Renal pelvis (tissue), 4 donors: ENCODE results near the gene TPRG1. TPM values are rescaled to one million over a fixed set of nuclear protein-coding genes. Genes with fewer than 3 reads are reported as not detected.
A peak's percentile ranks its signal among the peaks of the same experiment; 100 is the strongest.

Experiments
- DNase-seq: peaks from one replicate; pipeline ENCODE4 v3.0.0-alpha.2; 2013
- polyA plus RNA-seq, 3 donors: library from polyadenylated mRNA; unstranded; fragments of 120-200 nt; gene quantifications; one replicate each; pipeline ENCODE4 v1.2.1, GENCODE V29; 2013; ENCODE audit not compliant: insufficient read length in 3 of 3

TPRG1 gene
- polyA plus RNA-seq, 3 donors = 0.30 to 0.65 (median 0.42) TPM

DNA sequence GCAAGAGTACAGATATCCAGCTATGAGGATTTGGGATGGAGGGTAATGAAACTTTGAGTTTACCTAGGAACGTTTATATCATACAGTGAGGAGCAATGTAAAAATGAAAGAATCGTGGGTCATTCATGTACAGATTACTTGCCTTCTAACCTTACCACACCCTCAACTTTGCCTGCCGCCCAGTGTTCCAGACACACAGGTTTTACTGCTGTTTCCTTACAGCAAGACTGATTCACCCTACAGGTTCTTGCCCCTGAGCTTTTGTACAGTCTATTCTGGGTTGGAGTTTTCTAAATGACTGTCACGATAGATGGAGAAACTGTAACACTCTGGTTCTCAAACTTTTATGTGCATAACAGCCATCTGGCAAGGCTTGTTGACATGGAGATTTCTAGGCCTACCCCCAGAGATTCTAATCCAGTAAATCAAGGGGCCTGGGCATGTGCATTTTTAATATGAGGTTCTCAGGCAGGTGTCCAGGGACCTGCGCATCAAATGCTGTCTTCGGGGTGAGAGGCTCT lies 6.6 kb upstream of the TPRG1 start:
- no peak for DNase-seq

DNA sequence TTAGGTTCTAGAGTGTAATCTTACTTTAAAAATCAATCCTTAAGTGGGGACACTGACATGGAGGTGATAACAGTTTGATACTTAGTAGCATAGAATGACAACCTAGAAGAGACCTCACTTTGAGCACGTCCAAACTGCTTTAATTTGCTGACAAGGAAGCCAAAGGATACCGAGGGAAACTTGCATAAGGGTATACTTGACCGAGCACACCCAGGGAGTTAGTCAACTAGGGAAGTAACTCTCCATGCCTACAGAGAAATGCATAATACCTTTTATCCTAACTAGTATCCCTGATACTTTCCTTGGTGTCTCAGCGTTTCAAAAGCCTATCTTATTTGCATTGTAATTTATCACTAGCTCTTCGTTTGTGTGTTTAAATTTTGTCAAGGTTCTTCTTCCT lies 5.5 kb upstream of the TPRG1 start:
- DNase-seq = no peak

DNA sequence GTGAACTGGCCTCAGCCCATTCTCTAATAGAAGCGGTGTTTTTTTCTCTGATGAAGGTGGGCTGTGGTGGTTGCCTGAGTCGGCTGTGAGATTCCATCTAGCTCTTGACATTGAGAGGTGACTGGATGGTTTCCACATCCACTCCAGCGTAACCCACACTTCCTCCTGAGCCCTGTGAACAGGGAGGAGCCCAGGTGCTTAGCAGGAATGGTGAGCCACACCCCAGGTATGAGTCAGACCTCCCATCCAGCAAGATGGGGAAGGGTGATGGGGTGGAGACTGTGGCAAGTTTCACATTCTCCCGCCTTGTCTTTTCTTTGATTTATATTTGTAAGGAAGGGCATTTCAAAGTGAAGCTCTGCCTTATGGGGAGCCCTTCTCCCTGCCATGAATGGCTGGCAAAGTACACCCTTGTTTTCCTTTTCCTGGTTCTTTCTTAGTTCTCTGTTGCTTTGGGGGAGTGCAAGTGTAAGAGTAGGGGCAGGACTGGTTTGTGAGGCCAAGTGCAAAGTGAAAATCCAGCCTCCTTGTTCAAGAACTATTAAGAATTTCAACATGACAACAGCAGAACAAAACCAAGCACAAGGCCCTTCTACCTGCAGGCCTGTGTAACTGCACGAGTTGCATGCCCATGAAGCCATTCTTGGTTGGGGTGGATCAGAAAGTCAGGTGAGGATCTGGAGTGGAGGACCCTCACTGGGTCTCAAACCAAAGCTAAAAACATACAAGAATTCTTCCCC lies 4.6 kb upstream of the TPRG1 start:
- DNase-seq = no peak

DNA sequence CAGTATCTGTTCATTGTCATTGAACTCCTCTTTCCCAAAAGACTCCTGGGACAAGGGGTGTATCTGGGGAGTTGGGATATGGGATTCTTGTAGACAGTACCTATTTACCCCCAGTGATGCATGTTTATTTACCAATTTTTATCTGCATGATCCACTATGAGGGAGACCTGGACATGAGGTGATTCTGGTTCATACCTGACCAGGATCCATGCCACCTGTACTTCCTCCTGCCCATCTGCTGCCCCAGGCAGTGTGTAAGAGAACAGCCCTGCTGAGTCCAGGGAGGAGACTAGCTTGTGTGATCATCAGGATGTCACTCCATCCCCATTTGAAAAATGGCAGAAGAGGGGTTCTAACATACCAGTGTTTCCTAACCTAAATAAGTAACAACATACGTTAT lies 3.1 kb upstream of the TPRG1 start:
- DNase-seq = no peak

DNA sequence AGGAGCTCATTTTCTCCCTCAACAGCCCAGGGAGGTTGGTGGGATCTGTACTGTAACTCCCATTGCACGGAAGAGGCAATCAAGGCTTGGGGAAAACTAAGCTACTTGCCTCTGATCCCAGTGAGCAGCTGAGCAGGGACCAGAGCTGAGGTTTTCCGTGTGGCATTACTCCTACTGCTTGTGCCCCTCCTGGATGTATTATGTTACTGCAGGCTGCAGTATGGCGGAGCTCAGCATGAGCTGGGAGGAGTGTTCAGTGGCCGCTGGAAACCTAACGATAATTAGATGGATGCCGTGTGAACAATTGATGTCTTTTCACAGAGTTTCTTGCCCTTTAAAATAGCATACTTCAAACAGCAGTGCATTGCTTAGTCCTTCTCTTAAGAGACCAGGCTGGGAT lies 2.0 kb upstream of the TPRG1 start:
- DNase-seq = no peak

DNA sequence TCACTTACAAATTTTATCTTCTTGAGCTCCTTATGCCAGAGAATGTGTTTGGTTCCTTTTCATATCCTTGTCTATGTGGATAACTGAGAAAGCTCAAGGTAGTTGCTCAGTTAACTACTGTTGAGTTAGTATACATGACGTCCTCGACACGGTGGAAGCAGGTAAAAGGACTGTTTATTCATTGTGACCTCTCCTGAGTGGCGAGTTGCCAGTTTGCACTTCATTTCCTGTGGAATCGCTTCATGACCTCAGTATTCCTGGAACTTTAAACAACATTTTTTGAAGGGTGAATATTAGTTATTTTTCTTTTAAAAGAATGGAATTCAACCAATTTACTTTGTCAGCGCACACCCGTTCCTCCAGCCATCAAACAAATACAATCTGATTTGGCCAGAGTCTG lies 1.2 kb upstream of the TPRG1 start:
- DNase-seq = no peak

DNA sequence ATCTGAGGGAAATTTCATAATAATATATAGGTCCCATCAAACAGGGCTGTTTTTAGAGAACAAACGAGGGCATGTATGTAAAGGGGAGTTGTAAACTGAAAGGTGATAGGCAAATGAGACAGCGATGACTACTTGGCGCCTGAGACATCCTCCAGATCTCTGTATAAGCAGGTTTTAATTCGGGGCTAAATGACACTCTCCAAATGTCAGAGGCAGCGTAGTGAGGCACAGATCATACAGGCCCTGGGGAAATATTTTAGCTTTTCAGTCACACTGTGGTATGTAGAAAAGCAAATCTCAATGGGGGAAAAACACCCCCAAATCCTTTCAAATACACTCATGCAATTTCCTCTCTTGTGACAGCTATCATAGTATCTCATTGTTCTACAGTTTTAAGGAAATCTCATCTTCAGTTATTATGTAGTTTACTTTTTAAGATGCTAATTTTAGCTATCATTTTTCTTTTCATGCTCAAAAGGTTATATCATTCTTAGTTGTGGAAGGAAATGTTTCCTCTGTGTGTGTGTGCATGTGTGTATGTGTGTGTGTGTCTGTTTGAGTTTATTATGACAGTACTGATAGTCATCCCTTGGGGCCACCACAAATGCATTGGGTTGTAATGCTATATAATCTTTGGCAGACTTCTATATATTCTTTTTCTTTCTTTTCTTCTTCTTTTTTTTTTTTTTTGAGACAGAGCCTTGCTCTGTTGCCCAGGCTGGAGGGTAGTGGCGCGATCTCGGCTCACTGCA lies 1.1 kb downstream of the TPRG1 start:
- no peak for DNase-seq

DNA sequence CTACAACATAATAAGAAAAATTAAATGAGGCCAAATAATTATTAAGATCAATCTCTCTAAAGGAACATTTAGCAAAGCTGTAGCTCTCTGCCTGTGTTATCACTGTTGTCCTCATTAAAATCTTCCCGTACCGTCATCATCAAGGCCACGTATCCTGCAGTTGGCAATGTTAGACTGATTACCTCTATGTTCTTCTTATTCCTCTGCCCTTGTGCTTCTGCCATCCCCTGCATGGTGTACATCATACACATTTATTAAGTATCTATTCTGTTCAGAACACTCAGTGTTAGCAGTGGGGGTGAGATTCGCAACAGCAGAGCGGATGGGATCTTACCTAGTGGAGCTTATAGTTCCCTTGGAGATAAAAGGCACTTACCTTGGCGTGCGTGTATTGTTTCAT lies 12.8 kb downstream of the TPRG1 start:
- DNase-seq = no peak

DNA sequence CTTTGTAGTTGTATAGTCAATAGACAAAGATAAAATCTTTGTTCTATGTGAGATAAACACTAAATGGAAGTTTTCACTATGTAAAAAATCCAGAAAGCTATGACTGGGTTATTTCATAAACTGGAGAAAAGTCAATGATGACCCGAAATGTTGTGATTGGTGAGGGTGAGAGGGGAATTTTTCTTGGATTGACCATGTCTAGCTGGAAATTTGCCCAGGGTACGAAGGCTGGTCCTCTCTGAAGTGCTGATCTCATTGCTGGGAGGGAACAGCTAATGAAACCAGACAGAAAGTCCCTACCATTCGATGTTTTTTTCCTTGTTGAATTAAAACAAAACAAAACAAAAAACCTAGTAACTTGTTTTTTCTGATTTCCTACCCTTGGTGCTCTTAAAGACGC lies 14.3 kb downstream of the TPRG1 start:
- DNase-seq = no peak

DNA sequence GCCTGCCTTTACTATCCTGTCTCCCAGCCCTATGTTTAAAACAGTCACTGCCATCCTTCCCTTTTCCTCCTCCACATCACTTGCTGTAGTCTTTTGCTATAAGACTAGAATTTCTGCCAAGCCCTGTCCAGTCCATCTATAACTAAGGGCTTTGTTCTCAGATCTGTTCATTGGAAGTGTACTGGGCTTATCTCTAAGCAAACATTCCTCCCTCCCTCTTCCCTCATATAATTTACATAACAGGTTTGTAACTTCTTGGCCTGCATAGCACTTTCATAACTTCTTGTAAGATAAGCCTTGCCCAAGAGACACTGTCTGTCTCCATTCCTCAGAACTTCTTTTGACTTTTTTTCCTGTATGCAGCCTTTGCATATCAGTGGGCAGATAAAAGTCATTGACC lies 16.7 kb downstream of the TPRG1 start:
- DNase-seq = no peak

DNA sequence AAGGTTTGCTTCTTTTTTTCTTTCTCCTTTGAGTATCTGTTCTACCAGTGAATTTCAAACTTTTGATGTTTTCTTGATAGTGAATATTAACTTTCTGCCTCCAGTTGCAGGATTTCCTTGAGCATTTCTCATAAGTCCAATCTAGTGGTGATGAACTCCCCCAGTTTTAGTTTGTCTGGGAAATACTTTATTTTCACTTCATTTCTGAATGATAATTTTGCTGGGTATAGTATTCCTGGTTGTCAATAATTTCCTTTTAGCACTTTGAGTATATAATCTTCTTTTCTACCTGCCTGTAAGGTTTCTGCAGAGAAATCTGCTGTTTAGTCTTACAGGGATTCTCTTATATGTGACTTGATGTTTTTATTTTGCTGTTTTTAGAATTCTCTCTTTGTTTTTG lies 21.0 kb downstream of the TPRG1 start:
- no peak for DNase-seq

DNA sequence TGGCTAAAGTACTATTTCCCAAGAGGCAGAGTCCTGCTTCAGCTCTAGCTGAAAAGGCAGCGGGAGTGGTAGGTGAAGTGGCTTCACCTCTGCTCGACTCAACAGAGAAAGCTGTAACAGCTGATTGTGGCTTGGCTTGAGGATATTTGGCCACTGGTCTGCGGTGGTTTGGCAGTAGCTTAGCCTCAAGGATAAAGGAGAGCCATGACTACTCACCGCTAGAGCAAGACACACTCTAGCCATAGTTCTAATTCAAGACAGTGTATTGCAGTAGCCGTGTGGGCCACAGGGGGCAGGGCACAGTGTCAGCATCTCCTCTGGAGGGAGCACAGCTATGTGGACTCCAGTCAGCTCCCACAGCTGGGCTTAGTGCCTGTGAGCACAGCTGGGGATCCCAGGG lies 23.5 kb downstream of the TPRG1 start:
- no peak for DNase-seq

DNA sequence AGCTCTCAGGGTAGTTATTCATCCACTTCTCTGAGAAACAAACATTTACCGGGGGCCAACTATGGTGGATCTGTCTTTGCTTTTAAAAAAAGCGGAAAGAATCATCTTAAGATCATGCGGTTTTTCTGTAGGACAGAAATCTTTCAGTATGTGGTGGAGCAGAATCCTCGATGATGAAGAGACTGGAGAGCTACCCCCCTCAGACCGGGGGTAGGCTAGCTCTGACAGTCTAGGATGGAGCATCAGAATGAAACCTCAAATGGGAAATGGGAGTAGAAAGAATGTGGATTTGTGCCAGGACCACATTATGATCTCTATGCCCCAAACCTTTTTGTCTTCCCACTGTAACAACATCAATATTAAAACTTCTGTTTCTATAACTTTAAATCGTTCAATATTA lies 30.3 kb downstream of the TPRG1 start:
- DNase-seq = no peak

DNA sequence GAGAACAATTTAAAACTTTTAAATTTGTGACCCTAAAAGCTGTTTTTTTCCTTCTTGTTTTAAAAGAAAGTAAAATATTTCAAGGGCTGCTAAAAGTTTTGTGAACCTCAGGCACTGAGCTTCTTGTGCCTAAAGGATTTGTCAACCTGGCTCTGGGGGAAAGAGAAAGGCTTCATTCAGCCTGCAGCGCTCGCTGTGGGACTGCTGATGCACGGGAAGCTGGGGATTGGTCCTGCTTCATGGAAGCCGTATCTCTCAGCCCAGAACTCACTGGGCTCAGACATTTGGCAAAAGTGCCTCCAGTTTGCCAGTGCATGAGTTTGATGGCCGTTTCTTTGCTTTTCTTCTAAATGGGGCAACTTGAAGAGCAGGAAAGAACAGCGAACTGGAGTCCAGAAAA lies 30.8 kb downstream of the TPRG1 start:
- no peak for DNase-seq

DNA sequence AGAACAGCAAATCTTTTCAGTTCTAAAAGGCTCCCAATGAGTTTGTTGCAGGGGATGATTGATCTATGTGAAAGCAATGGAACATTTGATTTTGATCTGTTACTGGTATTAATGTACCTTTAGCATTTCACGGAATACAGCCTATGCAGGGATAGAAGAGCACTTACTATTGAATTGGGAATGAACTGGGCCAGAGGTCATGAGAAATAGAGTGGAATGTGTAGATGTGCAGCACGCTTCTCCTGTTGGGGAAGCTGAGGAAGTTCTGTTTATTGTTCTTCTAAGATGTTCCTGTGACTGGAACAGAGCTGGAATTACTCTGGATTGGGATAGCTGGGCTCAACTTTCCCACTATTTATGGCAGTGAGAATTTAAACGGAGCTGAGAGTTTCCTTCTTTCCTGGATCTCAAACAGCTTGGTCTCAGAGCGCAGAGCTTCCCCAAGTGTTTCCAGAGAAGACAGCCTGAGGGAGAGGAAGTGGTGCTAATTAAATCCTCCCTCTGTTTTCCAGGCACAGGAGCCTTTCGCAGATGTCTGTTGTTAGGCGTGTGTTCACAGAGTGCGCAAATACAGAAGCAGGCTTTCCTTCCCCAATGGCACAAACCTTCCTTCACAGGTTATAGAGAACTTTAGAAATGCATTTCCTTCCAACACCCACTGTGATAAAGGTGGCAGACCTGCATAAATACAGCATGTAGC lies 32.5 kb downstream of the TPRG1 start:
- DNase-seq = no peak

DNA sequence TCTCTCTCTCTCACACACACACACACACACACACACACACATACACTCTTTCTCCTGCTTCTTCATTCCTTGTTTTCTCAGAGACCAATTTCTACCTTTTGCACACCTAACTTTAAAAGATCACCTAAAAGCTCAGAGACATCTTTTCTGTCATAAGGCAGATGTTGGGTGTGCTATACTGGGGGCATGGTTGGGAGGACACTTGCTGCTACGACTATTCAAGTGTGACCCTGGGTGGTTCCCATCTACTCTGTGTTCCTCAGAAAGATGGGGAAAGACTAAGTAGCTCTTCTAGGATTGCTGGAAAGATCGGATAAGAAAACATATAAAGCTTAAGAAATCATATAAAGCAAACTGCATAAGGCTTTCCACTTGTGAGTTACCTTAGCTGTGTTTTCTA lies 33.2 kb downstream of the TPRG1 start:
- no peak for DNase-seq

DNA sequence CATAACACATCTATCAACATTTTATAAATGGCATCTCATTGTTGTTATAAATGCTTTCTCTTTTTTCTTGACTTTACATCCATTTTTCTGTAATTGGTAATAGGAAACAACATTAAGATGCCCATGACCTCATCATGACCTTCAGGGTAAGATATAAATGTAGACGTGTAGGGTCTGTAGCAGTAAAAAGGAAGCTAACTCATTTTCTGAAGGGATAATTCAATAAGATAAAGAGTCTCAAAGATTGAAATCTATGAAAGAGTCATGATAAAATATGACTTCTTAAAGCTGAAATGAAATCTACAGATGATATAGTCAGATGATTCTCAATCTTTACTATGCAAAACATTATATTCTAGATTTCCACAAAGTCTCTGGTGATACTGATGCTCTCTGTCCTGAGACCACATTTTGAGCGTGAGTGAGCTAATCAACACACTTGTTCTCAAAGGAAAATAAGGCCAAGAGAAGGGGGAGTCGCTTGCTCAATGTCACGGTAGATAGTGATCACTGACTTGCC lies 38.5 kb downstream of the TPRG1 start:
- no peak for DNase-seq

DNA sequence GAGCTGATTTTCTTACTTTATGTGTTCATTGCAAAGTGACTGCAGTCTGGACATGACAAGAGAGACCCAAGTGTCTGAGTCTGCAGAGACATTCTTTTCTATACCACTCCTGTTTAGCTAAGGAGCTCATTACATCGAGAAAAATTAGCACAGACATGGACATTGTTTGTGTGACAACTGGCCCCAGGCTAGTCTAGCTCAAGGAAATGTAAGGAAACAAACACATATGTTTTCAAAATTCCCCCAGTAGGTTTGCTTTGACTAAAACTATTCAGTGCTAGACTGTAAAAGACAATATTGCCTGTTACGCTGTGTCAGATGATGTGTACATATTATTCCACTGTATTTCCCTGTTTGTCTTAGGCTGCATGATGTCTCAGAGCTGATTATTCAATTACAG lies 40.9 kb downstream of the TPRG1 start:
- no peak for DNase-seq

DNA sequence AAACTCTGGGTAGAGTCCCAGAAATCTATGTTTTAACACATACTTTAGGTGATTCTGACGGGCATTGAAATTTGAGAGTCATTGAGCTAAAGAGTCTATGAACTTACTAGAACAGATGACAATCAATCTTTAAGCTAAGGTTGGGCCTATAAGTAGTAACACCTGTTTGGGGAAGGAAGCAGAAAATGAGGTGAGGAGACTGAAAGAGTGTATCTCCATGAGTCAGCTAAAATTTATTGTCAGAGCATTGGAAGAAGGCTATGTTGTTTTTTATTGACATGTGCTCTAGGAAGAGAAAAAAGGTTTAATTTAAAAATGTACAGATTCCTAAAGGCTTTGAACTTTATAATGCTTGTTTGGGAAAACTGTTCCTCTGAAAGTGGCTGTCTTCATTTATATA lies 42.9 kb downstream of the TPRG1 start:
- no peak for DNase-seq

DNA sequence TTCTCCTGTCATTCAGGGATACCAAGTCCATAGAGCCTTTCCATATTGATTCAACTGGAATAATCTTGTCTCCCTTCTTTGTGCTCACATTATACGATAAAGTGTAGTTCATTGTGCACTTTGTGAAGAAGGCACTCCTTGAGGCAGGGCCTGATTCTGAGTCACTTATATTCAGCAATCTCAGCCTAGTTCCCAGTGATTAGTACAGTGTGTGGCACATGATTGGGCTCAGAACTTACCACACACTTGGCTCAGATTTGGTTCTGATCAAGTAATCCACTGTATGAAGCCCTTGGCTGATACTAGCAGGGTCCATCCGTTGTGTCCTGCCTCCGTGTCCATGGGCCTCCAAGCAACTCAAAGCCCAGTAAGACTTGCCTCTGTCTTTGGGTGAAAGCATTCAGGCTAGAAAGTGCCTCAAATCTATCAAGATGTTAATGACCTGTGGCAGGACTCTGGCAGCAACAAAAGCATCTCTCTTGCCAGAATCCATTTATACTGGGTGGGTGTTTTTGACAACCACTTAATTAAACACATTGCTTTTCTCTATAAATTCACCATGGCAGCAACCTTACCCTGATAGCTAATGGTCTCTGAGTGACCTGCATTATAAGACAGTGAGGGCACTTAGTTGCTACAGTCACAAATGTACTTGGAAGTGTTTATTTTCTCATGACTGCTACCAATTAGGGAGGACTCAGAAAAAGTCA lies 51.3 kb downstream of the TPRG1 start:
- DNase-seq = peak; percentile 89

DNA sequence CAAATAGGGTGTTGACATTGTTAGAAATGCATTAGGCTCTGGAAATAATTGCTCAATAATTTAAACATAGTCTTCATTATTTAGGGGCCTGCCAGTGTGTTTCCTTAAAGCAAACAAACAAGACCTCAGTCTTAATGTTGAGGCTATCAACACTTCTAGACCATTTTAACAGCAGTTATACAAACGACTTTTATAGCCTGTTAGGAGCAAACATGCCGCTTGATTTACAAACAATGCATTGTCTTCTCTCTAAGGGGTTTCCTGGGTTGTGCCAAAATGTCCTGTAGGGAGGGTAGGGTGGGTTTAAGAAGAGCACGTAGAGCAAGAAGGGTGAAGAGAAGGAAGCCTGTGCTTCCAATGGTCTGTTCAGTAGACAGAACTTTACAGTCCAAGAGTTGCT lies 53.7 kb downstream of the TPRG1 start:
- no peak for DNase-seq

DNA sequence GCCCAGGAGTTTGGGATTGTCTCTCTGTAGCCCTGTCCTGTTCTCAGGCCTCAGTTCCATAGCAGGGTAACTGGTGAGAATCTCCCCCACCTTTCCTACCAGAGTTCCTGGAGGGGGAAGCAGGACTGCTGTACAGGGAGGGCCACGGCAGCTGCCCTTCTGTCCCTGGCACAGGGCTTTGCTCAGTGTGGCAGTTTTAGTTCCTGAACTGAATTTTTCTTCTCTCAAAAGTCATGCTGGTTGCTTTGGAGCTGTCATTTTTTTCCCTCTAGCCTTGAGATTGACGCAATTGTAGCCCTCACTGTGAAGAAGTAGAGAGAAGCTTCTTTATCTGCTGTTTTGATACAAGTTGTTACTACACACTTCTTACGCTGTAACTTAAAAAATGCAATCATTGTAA lies 55.5 kb downstream of the TPRG1 start:
- DNase-seq = no peak
